Adrenal gland (tissue), 5 donors: Measurements from ENCODE around the gene RECK.

Experiments used
- CTCF ChIP-seq, 6 experiments: fragments of 450-650 bp in 4 of 6; fragments of 200-600 bp in 2 of 6; sonication (generic) in 1 of 6; IDR thresholded peaks; 1 replicate in 5 of 6; 2 replicates in 1 of 6; pipeline versions ENCODE4 v1.5.1 to v1.8.0; 2016 to 2021; ENCODE audit warnings: antibody characterized with exemption in 6 of 6, mild to moderate bottlenecking in 2 of 6, moderate library complexity in 1 of 6
- POLR2A ChIP-seq, 2 donors: fragments of 450-650 bp; IDR thresholded peaks; one replicate each; pipeline ENCODE4 v1.6.1; 2017; ENCODE audit warnings: antibody characterized with exemption in 2 of 2, mild to moderate bottlenecking in 2 of 2, moderate library complexity in 1 of 2
- donor health status: DM: no; HTN: no; CAD: no.

GRCh38 chr9:36138901-36139300 lies 102.2 kb downstream of the RECK start:
- TF ChIP-seq CTCF (IDR thresholded peaks at IDR 0.05) (no peak), POLR2A (IDR thresholded peaks at IDR 0.05) (no peak)
